K562 (cell line): ENCODE data around the gene NXNL2. TPM values are rescaled to one million over a fixed set of nuclear protein-coding genes. Genes with fewer than 3 reads are reported as not detected.

Source experiments
- ATAC-seq: fragments of 200-7000 bp; cut with Tn5 transposase; 3 replicates; pipeline ENCODE4 v1.9.1; 2020; ENCODE audit warnings: moderate library complexity
- BruUV-seq: library from RNA; stranded (reverse); fragments of 400-500 nt; replicated peaks from 2 replicates; lab custom pipeline; 2021; lab: Mats Ljungman, UMichigan
- CTCF ChIA-PET: fragments of 300-600 bp; formaldehyde crosslinking; extraction: SDS; loops from one replicate; lab custom pipeline; 2021; ENCODE audit warnings: low intra/inter-chr PET ratio; lab: Yijun Ruan, JAX
- POLR2A ChIA-PET: fragments of 300-600, 350-650 bp; sonication (Branson Sonifier 250); formaldehyde crosslinking; extraction: SDS; loops from one replicate; lab custom pipeline; 2021; ENCODE audit warnings: antibody characterized with exemption, inconsistent platforms; lab: Yijun Ruan, JAX
- DNase-seq, 4 experiments: peaks; one replicate each; pipeline versions ENCODE4 v3.0.0 to v3.0.0-alpha.2; 2011 to 2018; ENCODE audit warnings: low spot score in 3 of 4, mixed read lengths in 3 of 4; ENCODE audit errors: extremely low read depth in 1 of 4
- FAIRE-seq: peaks from 2 replicates; lab custom pipeline; 2011; peaks lifted over from hg19 to GRCh38; lab: Jason Lieb, UNC
- H2AFZ ChIP-seq: 2 replicates; pipeline ENCODE4 v1.6.0; 2011; ENCODE audit warnings: low read depth, low read length, control low read depth, inconsistent platforms
- H3K27ac ChIP-seq: fragments of 200-600 bp; 3 replicates; pipeline ENCODE4 v1.8.0; 2011; ENCODE audit warnings: low read depth, mild to moderate bottlenecking, control low read depth, inconsistent platforms, low read length, moderate library complexity, mixed read lengths; ENCODE audit errors: extremely low read depth
- H3K27me3 ChIP-seq, 2 experiments: fragments of 300-600 bp in 1 of 2; 2 replicates in 1 of 2; 3 replicates in 1 of 2; pipeline versions ENCODE4 v1.6.0 to v1.8.0; 2011; ENCODE audit warnings: inconsistent platforms in 2 of 2, low read length in 2 of 2, mild to moderate bottlenecking in 1 of 2, mixed read lengths in 1 of 2, moderate library complexity in 1 of 2; ENCODE audit not compliant: control insufficient read depth in 2 of 2, insufficient read depth in 2 of 2
- H3K36me3 ChIP-seq: fragments of 300-600 bp; 3 replicates; pipeline ENCODE4 v1.8.0; 2011; ENCODE audit warnings: mild to moderate bottlenecking, low read length, inconsistent platforms; ENCODE audit not compliant: control insufficient read depth, insufficient read depth
- H3K4me1 ChIP-seq, 2 experiments: fragments of 200-600 bp in 1 of 2; replicated peaks in 1 of 2; 2 replicates in 1 of 2; 3 replicates in 1 of 2; pipeline versions ENCODE4 v1.5.1 to v1.8.0; 2011; ENCODE audit warnings: inconsistent platforms in 2 of 2, low read length in 2 of 2, mild to moderate bottlenecking in 1 of 2, mixed read lengths in 1 of 2, moderate library complexity in 1 of 2; ENCODE audit not compliant: control insufficient read depth in 2 of 2, insufficient read depth in 2 of 2
- H3K4me2 ChIP-seq: 2 replicates; pipeline ENCODE4 v1.6.1; 2011; ENCODE audit warnings: low read length, control low read depth, inconsistent platforms, mixed read lengths; ENCODE audit not compliant: insufficient read depth
- H3K4me3 ChIP-seq: fragments of 200-600 bp; sonication (generic), shearing (Covaris generic); 2 replicates; pipeline ENCODE4 v1.5.1; 2016; ENCODE audit warnings: control low read depth, inconsistent platforms
- H3K79me2 ChIP-seq: fragments of 200-600 bp; 3 replicates; pipeline ENCODE4 v1.8.0; 2011; ENCODE audit warnings: low read length, inconsistent platforms; ENCODE audit not compliant: control insufficient read depth, insufficient read depth
- H3K9ac ChIP-seq, 2 experiments: 2 replicates each; pipeline versions ENCODE4 v1.6.0 to v1.6.1; 2011; ENCODE audit warnings: low read depth in 2 of 2, low read length in 2 of 2, control low read depth in 1 of 2, inconsistent platforms in 1 of 2, mild to moderate bottlenecking in 1 of 2, mixed read lengths in 1 of 2; ENCODE audit not compliant: insufficient read depth in 1 of 2
- H3K9me1 ChIP-seq: one replicate; pipeline ENCODE4 v1.6.0; 2011; ENCODE audit warnings: inconsistent platforms, mild to moderate bottlenecking, low read length, moderate library complexity; ENCODE audit not compliant: control insufficient read depth, insufficient read depth
- H3K9me3 ChIP-seq: replicated peaks from 2 replicates; pipeline ENCODE4 v1.5.1; 2011; ENCODE audit warnings: low read depth, low read length, inconsistent platforms; ENCODE audit not compliant: control insufficient read depth, insufficient read depth
- H4K20me1 ChIP-seq: replicated peaks from 2 replicates; pipeline ENCODE4 v1.6.1; 2011; ENCODE audit warnings: low read length, inconsistent platforms, mixed read lengths; ENCODE audit not compliant: control insufficient read depth, insufficient read depth
- BRF1 ChIP-seq: IDR thresholded peaks from 3 replicates; pipeline ENCODE4 v1.6.1; 2011; ENCODE audit warnings: borderline replicate concordance, mild to moderate bottlenecking; ENCODE audit not compliant: insufficient read length; ENCODE audit errors: extremely low read depth
- CHCHD3 ChIP-seq: fragments of 250-450 bp; sonication (Bioruptor Pico); IDR thresholded peaks from 2 replicates; pipeline ENCODE4 v2.1.2; 2022; ENCODE audit warnings: mild to moderate bottlenecking
- FIP1L1 ChIP-seq: fragments of 200-400 bp; formaldehyde crosslinking; IDR thresholded peaks from 2 replicates; pipeline ENCODE4 v1.6.1; 2018; ENCODE audit warnings: mild to moderate bottlenecking, low read depth, low read length; ENCODE audit not compliant: poor library complexity, severe bottlenecking
- ILK ChIP-seq: fragments of 450-650 bp; IDR thresholded peaks from 2 replicates; pipeline ENCODE4 v1.6.1; 2016; ENCODE audit warnings: missing genetic modification characterization, low read depth, mild to moderate bottlenecking, missing compliant biosample characterization, moderate library complexity, borderline replicate concordance
- POLR2B ChIP-seq: fragments of 450-650 bp; IDR thresholded peaks from 2 replicates; pipeline ENCODE4 v1.6.1; 2018; ENCODE audit warnings: low read depth; ENCODE audit not compliant: partially characterized antibody
- ZNF217 ChIP-seq: sonication (generic); formaldehyde crosslinking; IDR thresholded peaks from 2 replicates; pipeline ENCODE4 v1.8.0; 2022; ENCODE audit warnings: mild to moderate bottlenecking, missing genetic modification reagents
- ZNF41 ChIP-seq: fragments of 250-450 bp; sonication (Bioruptor Pico); conservative IDR thresholded peaks from 2 replicates; pipeline ENCODE4 v1.4.0; 2020; ENCODE audit warnings: mild to moderate bottlenecking
- WGBS: fragments of 100-300 bp; shearing (Covaris generic); methylation state at CpG from one replicate; pipeline ENCODE4 v1.1.6; 2016; ENCODE audit warnings: low coverage, mixed read lengths; ENCODE audit not compliant: insufficient coverage; ENCODE audit errors: missing lambda C conversion rate; 5-methylcytosine and 5-hydroxymethylcytosine counted together
- in situ Hi-C: fragments of 300-500 bp; cut with MboI; formaldehyde crosslinking; loops from 4 replicates; pipeline ENCODE4 v1.15.0; 2018; ENCODE audit warnings: inconsistent platforms, mixed read lengths
- intact Hi-C: fragments of 100-400 bp; cut with micrococcal nuclease; formaldehyde crosslinking; loops from 2 replicates; pipeline ENCODE4 v1.14.2; 2022
- polyA plus RNA-seq, 8 experiments: library from polyadenylated mRNA; depleted of rRNA in 4 of 8; stranded (reverse) in 5 of 8; unstranded in 3 of 8; fragments of >200 nt; fragmentation: Nextera tagmentation in 2 of 8; fragmentation: Illumina TruSeq in 1 of 8; extraction: Ambion mirVana in 2 of 8; extraction: Trizol in 1 of 8; gene quantifications; 2 replicates each; pipeline versions ENCODE4 v1.2.1 to v1.2.3, GENCODE V29; 2011 to 2014; ENCODE audit warnings: inconsistent platforms in 1 of 8, missing spikeins in 1 of 8
- total RNA-seq, 7 experiments: library from RNA; depleted of rRNA in 6 of 7; stranded (reverse); fragments of >200 nt in 6 of 7; fragmentation: Illumina TruSeq in 2 of 7; extraction: Trizol in 2 of 7; gene quantifications; 2 replicates each; pipeline versions ENCODE4 v1.2.1 to v1.2.3, GENCODE V29; 2011 to 2021; ENCODE audit warnings: low replicate concordance in 1 of 7

The NXNL2 gene
- total and polyA plus RNA-seq, 9 of the 15 experiments (the other 6 are each of a cell fraction or from before 2014, with no cell fraction given): 0.15 to 0.19 TPM; not detected in 7

DNA sequence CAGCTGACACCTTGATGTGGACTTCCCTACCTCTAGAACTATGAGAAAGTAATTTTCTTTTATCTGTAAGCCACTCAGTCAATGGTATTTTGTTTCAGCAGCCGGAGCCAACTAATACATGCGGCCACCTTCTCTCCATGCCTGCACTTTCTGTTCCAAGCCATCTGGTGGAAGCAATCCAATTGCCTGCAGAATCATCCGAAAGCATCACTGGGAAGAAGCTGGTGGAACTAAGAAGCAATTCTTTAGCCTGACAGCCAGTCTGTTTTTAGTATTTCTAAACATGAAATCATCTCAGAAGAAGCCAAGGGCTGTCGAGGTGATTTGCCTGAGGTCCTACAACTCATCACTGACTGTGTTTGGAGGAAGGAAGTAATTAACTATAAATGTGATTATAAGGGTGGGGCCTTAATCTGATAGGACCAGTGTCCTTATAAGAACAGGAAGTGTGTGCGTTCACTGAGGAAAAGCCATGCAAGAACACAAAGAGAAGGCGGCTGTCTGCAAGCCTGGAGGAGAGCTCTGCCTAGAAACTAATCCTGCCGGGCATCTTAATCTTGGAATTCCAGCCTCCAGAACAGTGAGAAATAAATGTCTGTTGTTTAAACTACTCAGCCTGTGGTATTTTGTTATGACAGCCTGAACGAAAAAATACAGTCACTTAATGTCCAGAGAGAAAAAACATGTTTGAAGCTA is 49.1 kb downstream of the NXNL2 start:
- ATAC-seq: no peak
- Histone ChIP-seq H3K9me3 (no peaks in the 10 kb centered on the region), H3K36me3 (no peaks in the 10 kb centered on the region), H2AFZ (no peak overlapping the region), H3K27ac (no peak overlapping the region), H3K4me1 (no peaks in the 10 kb centered on the region), H3K9ac (no peak overlapping the region), H3K79me2 (no peaks in the 10 kb centered on the region), H3K4me2 (no peak overlapping the region), H4K20me1 (no peaks in the 10 kb centered on the region), H3K4me3 (no peak overlapping the region), H3K9me1 (no peaks in the 10 kb centered on the region), H3K27me3 (peaks cover 0 to 19% of the 10 kb centered on the region in 2 experiments; a peak in 3 of 5 replicates)
- FAIRE-seq: no peak
- in situ Hi-C loops: no loop called here
- CTCF ChIA-PET: no interaction called here
- no peak for TF ChIP-seq BRF1
- 9% methylated on average over 8 of the region's 8 CpGs for WGBS
- no TSS peak for BruUV-seq
- POLR2A ChIA-PET: no interaction called here
- no peak for DNase-seq
- intact Hi-C loops: no loop called here

- H3K9ac ChIP-seq: no peak overlapping the region
- DNase-seq (no peak), ATAC-seq (no peak), FAIRE-seq (no peak)
- H3K27ac ChIP-seq: no peak overlapping the region
- H2AFZ ChIP-seq: no peak overlapping the region
- no peak overlapping the region for H3K4me3 ChIP-seq
- H3K27me3 ChIP-seq: peaks cover 0 to 19% of the 10 kb centered on the region in 2 experiments; a peak in 3 of 5 replicates
- no peaks in the 10 kb centered on the region for H3K79me2 ChIP-seq
- H3K9me1 ChIP-seq: no peaks in the 10 kb centered on the region
- TF ChIP-seq CHCHD3 (CRISPR knock-in tag) (no peak), ZNF41 (CRISPR knock-in tag) (no peak), ZNF217 (CRISPR knock-in tag) (no peak), ILK (tag) (no peak), FIP1L1 (no peak), POLR2B (no peak)
- TF ChIP-seq, all 486 proteins: peak for 0
- H3K4me2 ChIP-seq: no peak overlapping the region
- in situ Hi-C loops (no loop called here), intact Hi-C loops (no loop called here)
- ChIA-PET POLR2A (no interaction called here), CTCF (no interaction called here)
- BruUV-seq: no TSS peak
- H3K9me3 ChIP-seq: no peaks in the 10 kb centered on the region
- H3K36me3 ChIP-seq: no peaks in the 10 kb centered on the region
- WGBS: 0% methylated on average over 1 of the region's 1 CpG
- H4K20me1 ChIP-seq: no peaks in the 10 kb centered on the region
- no peaks in the 10 kb centered on the region for H3K4me1 ChIP-seq
Observed at GRCh38 chr9:88585426-88585825, 50.4 kb downstream of the NXNL2 start.
